ENCODE measurements around the gene MOSPD3. TPM values are rescaled to one million over a fixed set of nuclear protein-coding genes. Genes with fewer than 3 reads are reported as not detected.
"Not testable (repeated sequence)": the region's sequence is repeated elsewhere in the genome, so short reads cannot be mapped to it uniquely, and the experiment has no call there.

The MOSPD3 gene
- polyA plus RNA-seq (2011; rRNA removed) (9.1 and 10.0 TPM in 2 replicates), polyA minus RNA-seq (2011; rRNA and poly(A)+ RNA removed) (4.0 and 4.8 TPM in 2 replicates)

- ChIA-PET CTCF (interaction anchor here (0.6 to 1.9 kb wide), 12 partner anchors 9 to 240 kb away, joined by 3 to 9 read pairs (median 4); partner anchors contain the start of genes FBXO24, PCOLCE, POP7 and SLC12A9), POLR2A (interaction anchor here (0.5 to 2.1 kb wide), 10 partner anchors 9 to 507 kb away, joined by 3 to 30 read pairs (median 4); partner anchors contain the start of genes EPHB4, FBXO24, GNB2 and LRCH4)
- TF ChIP-seq, protein P1, sequence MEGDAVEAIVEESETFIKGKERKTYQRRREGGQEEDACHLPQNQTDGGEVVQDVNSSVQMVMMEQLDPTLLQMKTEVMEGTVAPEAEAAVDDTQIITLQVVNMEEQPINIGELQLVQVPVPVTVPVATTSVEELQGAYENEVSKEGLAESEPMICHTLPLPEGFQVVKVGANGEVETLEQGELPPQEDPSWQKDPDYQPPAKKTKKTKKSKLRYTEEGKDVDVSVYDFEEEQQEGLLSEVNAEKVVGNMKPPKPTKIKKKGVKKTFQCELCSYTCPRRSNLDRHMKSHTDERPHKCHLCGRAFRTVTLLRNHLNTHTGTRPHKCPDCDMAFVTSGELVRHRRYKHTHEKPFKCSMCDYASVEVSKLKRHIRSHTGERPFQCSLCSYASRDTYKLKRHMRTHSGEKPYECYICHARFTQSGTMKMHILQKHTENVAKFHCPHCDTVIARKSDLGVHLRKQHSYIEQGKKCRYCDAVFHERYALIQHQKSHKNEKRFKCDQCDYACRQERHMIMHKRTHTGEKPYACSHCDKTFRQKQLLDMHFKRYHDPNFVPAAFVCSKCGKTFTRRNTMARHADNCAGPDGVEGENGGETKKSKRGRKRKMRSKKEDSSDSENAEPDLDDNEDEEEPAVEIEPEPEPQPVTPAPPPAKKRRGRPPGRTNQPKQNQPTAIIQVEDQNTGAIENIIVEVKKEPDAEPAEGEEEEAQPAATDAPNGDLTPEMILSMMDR (IDR thresholded peaks at IDR 0.05; ENCODE audit: low read depth, low read length), result no peak
- H3K9me3 ChIP-seq (ENCODE audit: control insufficient read depth, insufficient read depth, low read length), result peaks cover 3% of the 10 kb centered on the region; the same call in 1 of the 2 replicates
- H3K4me3 ChIP-seq (ENCODE audit: low read depth, low read length), result peak within 1 kb of the TSS; percentile 90
- no peaks in the 10 kb centered on the region for H3K27me3 ChIP-seq (ENCODE audit: control insufficient read depth, insufficient read depth, low read length)
- peak; percentile 99 for DNase-seq (ENCODE audit: low read depth, low spot score)
- peak within 1 kb of the TSS; percentile 82 for H3K27ac ChIP-seq (ENCODE audit: low read depth, low read length)
Observed at GRCh38 chr7:100611983-100612729, at the start of gene MOSPD3. Gene MOSPD3, plus strand, starts transcription at chr7:100612540. Its CDS starts 252 bp downstream, at chr7:100612792.

GRCh38 chr7:100563100-100563564, 49.2 kb upstream of the MOSPD3 start:
- ChIA-PET POLR2A (no interaction called here), CTCF (interaction anchor here (0.5 to 3.2 kb wide), 19 partner anchors 8 to 164 kb away, joined by 3 to 30 read pairs (median 6); partner anchors contain the start of genes AGFG2, FBXO24, LRCH4 and MOSPD3)

DNA sequence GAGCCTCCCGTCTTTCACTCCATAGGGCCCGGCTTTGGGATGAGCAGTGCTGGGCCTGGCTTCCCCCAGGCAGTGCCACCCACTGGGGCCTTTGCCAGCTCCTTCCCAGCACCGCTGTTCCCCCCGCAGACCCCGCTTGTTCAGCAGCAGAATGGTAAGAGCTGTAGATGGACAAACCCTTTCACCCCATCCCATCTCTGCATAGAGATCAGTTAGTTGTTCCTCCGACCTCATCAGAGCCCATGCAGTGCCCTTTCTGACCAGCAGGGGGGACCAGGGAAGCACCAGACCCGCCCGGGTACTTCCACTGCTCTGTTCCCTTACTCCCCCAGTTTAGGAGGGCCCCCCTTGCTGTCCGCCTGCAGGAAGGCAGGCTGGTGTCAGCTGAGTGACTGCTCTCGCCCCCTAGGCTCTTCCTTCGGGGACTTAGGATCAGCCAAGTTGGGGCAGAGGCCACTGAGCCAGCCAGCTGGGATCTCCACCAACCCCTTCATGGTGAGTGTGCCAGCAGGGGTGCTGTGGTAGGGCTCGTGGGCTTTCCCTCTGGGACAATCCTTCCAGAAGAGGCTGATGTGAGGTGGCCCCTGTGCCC, 48.4 kb upstream of the MOSPD3 start:
- POLR2A ChIA-PET, result interaction anchor here (0.6 kb wide), 1 partner anchor 199 kb away, joined by 5 read pairs; no protein-coding TSS in a partner anchor
- H3K27ac ChIP-seq (ENCODE audit: low read depth, low read length), result no peak overlapping the region
- no peaks in the 10 kb centered on the region for H3K9me3 ChIP-seq (ENCODE audit: control insufficient read depth, insufficient read depth, low read length)
- no peaks in the 10 kb centered on the region for H3K27me3 ChIP-seq (ENCODE audit: control insufficient read depth, insufficient read depth, low read length)
- DNase-seq (ENCODE audit: low read depth, low spot score), result no peak
- no peak overlapping the region for H3K4me3 ChIP-seq (ENCODE audit: low read depth, low read length)
- TF ChIP-seq, protein P1 (IDR thresholded peaks at IDR 0.05; ENCODE audit: low read depth, low read length), result peak; percentile 97
- CTCF ChIA-PET, result interaction anchor here (0.5 to 3.2 kb wide), 32 partner anchors 9 to 306 kb away, joined by 3 to 30 read pairs (median 5); partner anchors contain the start of genes AGFG2, FBXO24, GNB2 and LRCH4

More at GRCh38 chr7:100563100-100563564, 49.2 kb upstream of the MOSPD3 start:
- H3K4me3 ChIP-seq (ENCODE audit: low read depth, low read length), result no peak overlapping the region
- no peaks in the 10 kb centered on the region for H3K27me3 ChIP-seq (ENCODE audit: control insufficient read depth, insufficient read depth, low read length)
- no peak overlapping the region for H3K27ac ChIP-seq (ENCODE audit: low read depth, low read length)
- TF ChIP-seq, protein P1 (IDR thresholded peaks at IDR 0.05; ENCODE audit: low read depth, low read length), result no peak
- no peaks in the 10 kb centered on the region for H3K9me3 ChIP-seq (ENCODE audit: control insufficient read depth, insufficient read depth, low read length)
- DNase-seq (ENCODE audit: low read depth, low spot score), result no peak

DNA sequence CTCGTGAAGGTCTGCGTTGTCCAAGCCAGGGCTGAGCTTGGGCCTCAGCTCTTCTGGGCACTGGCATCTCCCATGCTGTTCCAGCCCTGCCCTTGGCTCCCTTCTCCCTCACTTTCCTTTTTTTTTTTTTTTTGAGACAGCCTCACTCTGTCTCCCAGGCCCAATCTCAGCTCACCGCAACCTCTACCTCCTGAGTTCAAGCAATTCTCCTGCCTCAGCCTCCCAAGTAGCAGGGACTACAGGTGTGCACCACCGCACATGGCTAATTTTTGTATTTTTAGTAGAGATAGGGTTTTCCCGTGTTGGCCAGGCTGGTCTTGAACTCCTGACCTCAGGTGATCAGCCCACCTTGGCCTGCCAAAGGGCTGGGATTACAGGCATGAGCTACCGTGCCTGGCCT, 47.9 kb upstream of the MOSPD3 start:
- POLR2A ChIA-PET, result interaction anchor here (0.6 to 0.7 kb wide), 2 partner anchors 13 to 199 kb away, joined by 3 to 5 read pairs; no protein-coding TSS in a partner anchor
- not testable (repeated sequence) for H3K4me3 ChIP-seq (ENCODE audit: low read depth, low read length); H3K27me3 ChIP-seq (ENCODE audit: control insufficient read depth, insufficient read depth, low read length); DNase-seq (ENCODE audit: low read depth, low spot score); H3K27ac ChIP-seq (ENCODE audit: low read depth, low read length); H3K9me3 ChIP-seq (ENCODE audit: control insufficient read depth, insufficient read depth, low read length)
- CTCF ChIA-PET, result interaction anchor here (0.6 to 3.2 kb wide), 28 partner anchors 8 to 283 kb away, joined by 3 to 30 read pairs (median 6); partner anchors contain the start of genes FBXO24, GNB2, LRCH4 and MOSPD3

- no peak overlapping the region for H3K27ac ChIP-seq (ENCODE audit: low read depth, low read length)
- H3K4me3 ChIP-seq (ENCODE audit: low read depth, low read length), result no peak overlapping the region
- H3K9me3 ChIP-seq (ENCODE audit: control insufficient read depth, insufficient read depth, low read length), result no peaks in the 10 kb centered on the region; the same call in 1 of the 2 replicates
- ChIA-PET POLR2A (interaction anchor here (0.7 kb wide), 1 partner anchor 12 kb away, joined by 3 read pairs; no protein-coding TSS in a partner anchor), CTCF (interaction anchor here (0.5 to 3.2 kb wide), 11 partner anchors 10 to 184 kb away, joined by 5 to 30 read pairs (median 10); partner anchors contain the start of genes FBXO24, LRCH4 and SPACDR)
- H3K27me3 ChIP-seq (ENCODE audit: control insufficient read depth, insufficient read depth, low read length), result no peaks in the 10 kb centered on the region
- TF ChIP-seq, protein P1 (IDR thresholded peaks at IDR 0.05; ENCODE audit: low read depth, low read length), result no peak
- no peak for DNase-seq (ENCODE audit: low read depth, low spot score)
Observed at GRCh38 chr7:100565133-100565571, 47.2 kb upstream of the MOSPD3 start.
